ENCODE data around the gene SENP1. TPM values are rescaled to one million over a fixed set of nuclear protein-coding genes. Genes with fewer than 3 reads are reported as not detected.

The SENP1 gene
- total RNA-seq, 2 donors from 2014 or later = 11.5 to 49.6 TPM

DNA sequence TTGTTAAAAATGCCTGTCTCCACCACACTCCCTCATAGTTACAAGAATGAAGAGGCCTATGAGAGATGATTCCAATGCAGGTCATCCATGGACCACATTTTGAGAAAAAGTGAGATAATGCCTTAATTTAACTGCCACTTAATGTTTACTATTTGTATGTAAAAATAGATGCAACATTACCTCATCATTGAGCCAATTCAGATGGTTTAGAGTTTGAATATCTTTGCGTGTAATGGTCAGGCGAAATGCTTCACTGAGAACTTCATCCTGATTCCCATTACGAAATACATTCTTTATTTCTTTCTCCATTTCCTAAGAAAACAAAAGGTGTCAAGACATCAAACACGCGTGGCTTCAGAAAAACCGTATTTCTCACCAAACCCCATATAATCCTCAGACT, 42.3 kb downstream of the SENP1 start:
- Histone ChIP-seq H3K4me3 (no peak overlapping the region), H3K27me3 (replicated peaks; ENCODE audit: insufficient read depth) (no peaks in the 10 kb centered on the region), H3K27ac (no peak overlapping the region), H3K36me3 (no peaks in the 10 kb centered on the region), H3K4me1 (replicated peaks) (no peaks in the 10 kb centered on the region), H3K9me3 (no peaks in the 10 kb centered on the region)
- 96% methylated on average over 6 of the region's 6 CpGs for WGBS
- TF ChIP-seq CTCF (IDR thresholded peaks at IDR 0.05) = no peak
- TF ChIP-seq POLR2AphosphoS5 (IDR thresholded peaks at IDR 0.05) = no peak
- TF ChIP-seq POLR2A (IDR thresholded peaks at IDR 0.05) = no peak
- DNase-seq (ENCODE audit: low spot score) = no peak
- intact Hi-C loops (cut with DNase I) = no loop called here

- TF ChIP-seq POLR2A (IDR thresholded peaks at IDR 0.05) (no peak), POLR2AphosphoS5 (IDR thresholded peaks at IDR 0.05) (no peak), CTCF (IDR thresholded peaks at IDR 0.05) (no peak)
- WGBS = 83% methylated on average over 1 of the region's 1 CpG
- Histone ChIP-seq H3K4me3 (no peak overlapping the region), H3K27me3 (replicated peaks; ENCODE audit: insufficient read depth) (no peaks in the 10 kb centered on the region), H3K9me3 (no peaks in the 10 kb centered on the region), H3K4me1 (replicated peaks) (no peaks in the 10 kb centered on the region), H3K36me3 (no peaks in the 10 kb centered on the region), H3K27ac (no peak overlapping the region)
- no peak for DNase-seq (ENCODE audit: low spot score)
- intact Hi-C loops (cut with DNase I) = no loop called here
Observed at GRCh38 chr12:48061938-48062719, 43.8 kb downstream of the SENP1 start.

GRCh38 chr12:48060474-48060873, 45.4 kb downstream of the SENP1 start:
- Histone ChIP-seq H3K4me1 (replicated peaks) (no peaks in the 10 kb centered on the region), H3K27ac (no peak overlapping the region), H3K4me3 (no peak overlapping the region), H3K9me3 (no peaks in the 10 kb centered on the region), H3K36me3 (no peaks in the 10 kb centered on the region), H3K27me3 (replicated peaks; ENCODE audit: insufficient read depth) (no peaks in the 10 kb centered on the region)
- no peak for TF ChIP-seq POLR2AphosphoS5 (IDR thresholded peaks at IDR 0.05)
- TF ChIP-seq POLR2A (IDR thresholded peaks at IDR 0.05) = no peak
- no peak for TF ChIP-seq CTCF (IDR thresholded peaks at IDR 0.05)
- WGBS = 93% methylated on average over 2 of the region's 2 CpGs
- intact Hi-C loops (cut with DNase I) = no loop called here
- no peak for DNase-seq (ENCODE audit: low spot score)

DNA sequence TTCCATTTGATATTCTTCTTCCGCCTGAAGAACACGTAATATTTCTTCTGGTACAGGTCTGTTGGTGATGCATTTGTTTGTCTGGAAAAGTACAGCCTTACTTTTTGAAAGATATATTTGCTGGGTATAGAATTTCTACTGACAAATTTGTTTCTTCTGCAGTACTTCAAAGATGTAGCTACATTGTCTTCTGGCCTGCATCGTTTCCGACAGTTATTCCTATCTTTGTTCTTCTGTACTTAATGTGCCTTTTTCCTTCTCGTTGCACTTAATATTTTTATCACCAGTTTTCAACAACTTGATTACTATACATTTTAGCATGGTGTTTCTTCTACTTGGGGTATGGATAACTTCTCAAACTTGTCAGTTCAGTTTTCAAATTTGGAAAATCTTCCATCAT, 47.1 kb downstream of the SENP1 start:
- no peak for TF ChIP-seq CTCF (IDR thresholded peaks at IDR 0.05)
- TF ChIP-seq POLR2AphosphoS5 (IDR thresholded peaks at IDR 0.05) = no peak
- TF ChIP-seq POLR2A (IDR thresholded peaks at IDR 0.05) = no peak
- Histone ChIP-seq H3K27me3 (replicated peaks; ENCODE audit: insufficient read depth) (no peaks in the 10 kb centered on the region), H3K4me1 (replicated peaks) (no peaks in the 10 kb centered on the region), H3K27ac (no peak overlapping the region), H3K36me3 (no peaks in the 10 kb centered on the region), H3K9me3 (no peaks in the 10 kb centered on the region), H3K4me3 (no peak overlapping the region)
- WGBS = 97% methylated on average over 5 of the region's 5 CpGs
- no peak for DNase-seq (ENCODE audit: low spot score)
- intact Hi-C loops (cut with DNase I) = no loop called here

All from prostate gland (tissue), 2 donors.